H1 (cell line): ENCODE results near the gene TACC2. TPM values are rescaled to one million over a fixed set of nuclear protein-coding genes. Genes with fewer than 3 reads are reported as not detected.

Experiments
- CTCF ChIA-PET: fragments of 300-600 bp; sonication (Branson Sonifier 250); formaldehyde crosslinking; loops from one replicate; lab custom pipeline; 2021; ENCODE audit not compliant: partially characterized antibody; lab: Charles Lee
- POLR2A ChIA-PET: fragments of 300-600 bp; sonication (Branson Sonifier 250); formaldehyde crosslinking; loops from one replicate; lab custom pipeline; 2021; ENCODE audit warnings: inconsistent platforms; ENCODE audit not compliant: partially characterized antibody; lab: Charles Lee
- DNase-seq, 2 experiments: peaks; one replicate each; pipeline versions ENCODE4 v3.0.0 to v3.0.0-alpha.2; 2010 to 2022; ENCODE audit warnings: low spot score in 2 of 2, low read depth in 1 of 2, mixed read lengths in 1 of 2
- FAIRE-seq: peaks from 2 replicates; lab custom pipeline; 2011; peaks lifted over from hg19 to GRCh38; lab: Jason Lieb, UNC
- H2AFZ ChIP-seq: 2 replicates; pipeline ENCODE4 v1.8.1; 2012; ENCODE audit warnings: low read length, inconsistent platforms
- H2AK5ac ChIP-seq: 2 replicates; pipeline ENCODE4 v1.6.1; 2013; ENCODE audit warnings: low read depth, low read length
- H2BK120ac ChIP-seq: replicated peaks from 2 replicates; pipeline ENCODE3; 2013; ENCODE audit warnings: low read depth, low read length, inconsistent platforms
- H2BK12ac ChIP-seq: 2 replicates; pipeline ENCODE4 v1.6.1; 2013; ENCODE audit warnings: low read depth, low read length
- H2BK15ac ChIP-seq: 2 replicates; pipeline ENCODE4 v1.6.1; 2013; ENCODE audit warnings: low read length
- H2BK20ac ChIP-seq: 2 replicates; pipeline ENCODE4 v1.6.1; 2013; ENCODE audit warnings: low read length
- H2BK5ac ChIP-seq: 2 replicates; pipeline ENCODE4 v1.6.1; 2013; ENCODE audit warnings: low read depth, low read length
- H3K14ac ChIP-seq: 2 replicates; pipeline ENCODE4 v1.6.1; 2013; ENCODE audit warnings: inconsistent platforms; ENCODE audit not compliant: insufficient read length
- H3K18ac ChIP-seq: 2 replicates; pipeline ENCODE4 v1.6.1; 2013; ENCODE audit warnings: low read length; ENCODE audit errors: extremely low read depth
- H3K23ac ChIP-seq: 2 replicates; pipeline ENCODE4 v1.6.1; 2013; ENCODE audit warnings: inconsistent platforms; ENCODE audit not compliant: insufficient read length
- H3K23me2 ChIP-seq: 2 replicates; pipeline ENCODE4 v1.6.1; 2013; ENCODE audit warnings: low read depth, low read length
- H3K27ac ChIP-seq: 2 replicates; pipeline ENCODE4 v1.6.1; 2011; ENCODE audit warnings: low read depth, low read length, inconsistent platforms
- H3K27me3 ChIP-seq, 4 experiments: replicated peaks in 1 of 4; 1 replicate in 1 of 4; 2 replicates in 3 of 4; pipeline versions ENCODE4 v1.6.1 to v1.8.1; 2011 to 2013; ENCODE audit warnings: low read length in 3 of 4, mild to moderate bottlenecking in 3 of 4, inconsistent platforms in 2 of 4, mixed read lengths in 2 of 4, moderate library complexity in 1 of 4; ENCODE audit not compliant: control insufficient read depth in 3 of 4, insufficient read depth in 3 of 4; ENCODE audit errors: extremely low read depth in 1 of 4
- H3K36me3 ChIP-seq, 4 experiments: 2 replicates each; pipeline versions ENCODE4 v1.6.1 to v1.8.1; 2011 to 2013; ENCODE audit warnings: mild to moderate bottlenecking in 4 of 4, low read length in 3 of 4, moderate library complexity in 2 of 4, control low read depth in 1 of 4, inconsistent platforms in 1 of 4; ENCODE audit not compliant: insufficient read depth in 4 of 4, control insufficient read depth in 2 of 4
- H3K4ac ChIP-seq: replicated peaks from 2 replicates; pipeline ENCODE3; 2013; ENCODE audit warnings: low read length, low read depth, mixed read lengths, inconsistent platforms; ENCODE audit not compliant: insufficient read length
- H3K4me1 ChIP-seq, 4 experiments: replicated peaks in 1 of 4; 1 replicate in 1 of 4; 2 replicates in 3 of 4; pipeline versions ENCODE4 v1.6.1 to v1.8.1; 2011 to 2013; ENCODE audit warnings: low read length in 3 of 4, inconsistent platforms in 2 of 4, mixed read lengths in 1 of 4; ENCODE audit not compliant: insufficient read depth in 4 of 4, control insufficient read depth in 3 of 4
- H3K4me2 ChIP-seq, 2 experiments: 2 replicates each; pipeline versions ENCODE4 v1.6.1 to v1.8.1; 2011 to 2013; ENCODE audit warnings: low read depth in 2 of 2, low read length in 2 of 2, control low read depth in 1 of 2, inconsistent platforms in 1 of 2, mild to moderate bottlenecking in 1 of 2; ENCODE audit not compliant: insufficient read depth in 1 of 2
- H3K4me3 ChIP-seq, 4 experiments: fragments of 200-600, 300-600 bp in 1 of 4; sonication (generic), shearing (Covaris generic), sonication (Bioruptor Twin) in 1 of 4; 2 replicates each; pipeline versions ENCODE4 v1.5.1 to v1.8.1; 2011 to 2016; ENCODE audit warnings: low read length in 4 of 4, low read depth in 3 of 4, control low read depth in 2 of 4, inconsistent platforms in 2 of 4, mild to moderate bottlenecking in 2 of 4, mixed read lengths in 1 of 4, moderate library complexity in 1 of 4; ENCODE audit not compliant: insufficient read depth in 2 of 4; ENCODE audit errors: extremely low read depth in 1 of 4
- H3K56ac ChIP-seq: replicated peaks from 2 replicates; pipeline ENCODE3; 2013; ENCODE audit warnings: low read depth, mild to moderate bottlenecking, mixed read lengths, low read length, inconsistent platforms; ENCODE audit not compliant: insufficient read length
- H3K79me1 ChIP-seq: 2 replicates; pipeline ENCODE4 v1.6.1; 2013; ENCODE audit warnings: low read depth, low read length, control low read depth
- H3K79me2 ChIP-seq, 2 experiments: 2 replicates each; pipeline versions ENCODE4 v1.6.1 to v1.8.1; 2012 to 2013; ENCODE audit warnings: low read length in 2 of 2, mild to moderate bottlenecking in 2 of 2, inconsistent platforms in 1 of 2; ENCODE audit not compliant: insufficient read depth in 2 of 2, control insufficient read depth in 1 of 2
- H3K9ac ChIP-seq, 4 experiments: replicated peaks in 1 of 4; 1 replicate in 1 of 4; 2 replicates in 3 of 4; pipeline versions ENCODE4 v1.6.1 to v1.8.1; 2011 to 2013; ENCODE audit warnings: low read depth in 3 of 4, low read length in 3 of 4, control low read depth in 2 of 4, mild to moderate bottlenecking in 2 of 4, moderate library complexity in 2 of 4, inconsistent platforms in 1 of 4; ENCODE audit errors: extremely low read depth in 1 of 4
- H3K9me3 ChIP-seq, 2 experiments: 2 replicates each; pipeline versions ENCODE4 v1.6.1 to v1.8.1; 2012 to 2013; ENCODE audit warnings: mild to moderate bottlenecking in 2 of 2, moderate library complexity in 2 of 2, control low read depth in 1 of 2, inconsistent platforms in 1 of 2, low read depth in 1 of 2, low read length in 1 of 2, mixed read lengths in 1 of 2; ENCODE audit not compliant: insufficient read depth in 2 of 2
- H4K20me1 ChIP-seq, 2 experiments: replicated peaks in 1 of 2; 2 replicates each; pipeline versions ENCODE3 to v1.8.1; 2011 to 2013; ENCODE audit warnings: inconsistent platforms in 2 of 2, low read length in 2 of 2, mild to moderate bottlenecking in 1 of 2; ENCODE audit not compliant: insufficient read depth in 2 of 2, control insufficient read depth in 1 of 2
- H4K5ac ChIP-seq: 2 replicates; pipeline ENCODE4 v1.6.1; 2013; ENCODE audit warnings: low read length, low read depth, mixed read lengths, inconsistent platforms; ENCODE audit not compliant: insufficient read length
- H4K8ac ChIP-seq: 2 replicates; pipeline ENCODE4 v1.8.0; 2013; ENCODE audit warnings: mild to moderate bottlenecking, moderate library complexity, low read length, inconsistent platforms; ENCODE audit not compliant: insufficient read depth; ENCODE audit errors: extremely low read depth
- H4K91ac ChIP-seq: replicated peaks from 2 replicates; pipeline ENCODE3; 2013; ENCODE audit warnings: low read length, mixed read lengths, inconsistent platforms; ENCODE audit not compliant: insufficient read length
- ATF2 ChIP-seq: IDR thresholded peaks from 2 replicates; pipeline ENCODE4 v1.6.1; 2012; ENCODE audit warnings: low read length, inconsistent platforms
- CTCF ChIP-seq, 3 experiments: IDR thresholded peaks; 1 replicate in 2 of 3; 2 replicates in 1 of 3; pipeline versions ENCODE4 v1.5.1 to v1.6.1; 2011; ENCODE audit warnings: low read length in 3 of 3, mild to moderate bottlenecking in 3 of 3, inconsistent platforms in 2 of 3, low read depth in 1 of 3, moderate library complexity in 1 of 3; ENCODE audit not compliant: insufficient read depth in 1 of 3; ENCODE audit errors: control extremely low read depth in 1 of 3
- EGR1 ChIP-seq: IDR thresholded peaks from 2 replicates; pipeline ENCODE4 v1.6.1; 2011; ENCODE audit warnings: low read depth, low read length, borderline replicate concordance
- EZH2 ChIP-seq: fragments of 200-600 bp; sonication (generic); IDR thresholded peaks from 2 replicates; pipeline ENCODE4 v1.7.1; 2012; ENCODE audit warnings: low read depth, mild to moderate bottlenecking, moderate library complexity, low read length, inconsistent platforms; ENCODE audit not compliant: severe bottlenecking
- GABPA ChIP-seq: IDR thresholded peaks from 2 replicates; pipeline ENCODE4 v1.6.1; 2011; ENCODE audit warnings: mild to moderate bottlenecking, low read length, moderate library complexity, borderline replicate concordance; ENCODE audit not compliant: insufficient read depth
- JUND ChIP-seq: IDR thresholded peaks from 2 replicates; pipeline ENCODE4 v1.6.1; 2011; ENCODE audit warnings: mild to moderate bottlenecking, improper control_type of control experiment, low read length
- RFX5 ChIP-seq: IDR thresholded peaks from 2 replicates; pipeline ENCODE4 v1.6.1; 2011; ENCODE audit warnings: low read depth, low read length, improper control_type of control experiment, borderline replicate concordance
- SIX5 ChIP-seq: IDR thresholded peaks from 2 replicates; pipeline ENCODE4 v1.6.1; 2011; ENCODE audit warnings: mild to moderate bottlenecking, low read depth, low read length
- TAF1 ChIP-seq: IDR thresholded peaks from 2 replicates; pipeline ENCODE4 v1.6.1; 2011; ENCODE audit warnings: mild to moderate bottlenecking, low read depth, low read length
- TAF7 ChIP-seq: optimal IDR thresholded peaks from 2 replicates; pipeline ENCODE3; 2011; ENCODE audit warnings: low read depth, mild to moderate bottlenecking, inconsistent platforms, low read length, moderate library complexity, borderline replicate concordance
- TCF12 ChIP-seq: IDR thresholded peaks from 2 replicates; pipeline ENCODE4 v1.6.1; 2011; ENCODE audit warnings: low read depth, mild to moderate bottlenecking, low read length
- WGBS, 2 experiments: shearing (Covaris generic) in 1 of 2; methylation state at CpG; one replicate each; pipeline versions ENCODE4 v1.1.6 to v1.1.7; 2013 to 2015; ENCODE audit warnings: low lambda C conversion rate in 2 of 2, mixed read lengths in 2 of 2, inconsistent platforms in 1 of 2, low coverage in 1 of 2, missing lambda C conversion rate in 1 of 2; ENCODE audit not compliant: insufficient replicate concordance in 2 of 2, insufficient coverage in 1 of 2, insufficient read length in 1 of 2; ENCODE audit errors: extremely low coverage in 1 of 2, missing lambda C conversion rate in 1 of 2; 5-methylcytosine and 5-hydroxymethylcytosine counted together
- polyA plus RNA-seq, 7 experiments: library from polyadenylated mRNA; depleted of rRNA in 3 of 7; stranded (reverse) in 5 of 7; unstranded in 2 of 7; fragments of >200 nt in 5 of 7; fragments of 200-250 nt in 2 of 7; gene quantifications; 1 replicate in 5 of 7; 2 replicates in 1 of 7; 4 replicates in 1 of 7; pipeline versions ENCODE4 v1.2.1 to v1.2.3, GENCODE V29; 2011 to 2013; ENCODE audit warnings: missing spikeins in 2 of 7, mixed read lengths in 2 of 7
- total RNA-seq: library from RNA; stranded (reverse); fragmentation: NEBNext Ultra II Directional; extraction: Animal tissue kit (Norgen Biotek cat#: 25700); gene quantifications from 2 replicates; pipeline ENCODE4 v1.2.1, GENCODE V29; 2021

Gene TACC2
- total and polyA plus RNA-seq, 2 of the 8 experiments (the other 6 are each of a cell fraction or from before 2014, with no cell fraction given): 21.2 to 46.6 TPM

GRCh38 chr10:122030200-122030552 lies 41.2 kb downstream of the TACC2 start:
- no peak overlapping the region for H2AK5ac ChIP-seq
- H3K36me3 ChIP-seq: no peaks in the 10 kb centered on the region
- no peak overlapping the region for H4K91ac ChIP-seq
- ChIA-PET CTCF (no interaction called here), POLR2A (no interaction called here)
- no peak overlapping the region for H3K9ac ChIP-seq
- no peak overlapping the region for H3K23ac ChIP-seq
- no peak overlapping the region for H3K18ac ChIP-seq
- H3K23me2 ChIP-seq: no peaks in the 10 kb centered on the region
- H3K4me1 ChIP-seq: no peaks in the 10 kb centered on the region
- DNase-seq (no peak), FAIRE-seq (no peak)
- H2AFZ ChIP-seq: no peak overlapping the region
- 87% methylated on average over 7 of the region's 7 CpGs; no CpG with 5 or more reads in 1 of the 2 experiments for WGBS, 2 experiments
- no peaks in the 10 kb centered on the region for H4K20me1 ChIP-seq
- H3K79me2 ChIP-seq: no peaks in the 10 kb centered on the region
- no peak overlapping the region for H2BK20ac ChIP-seq
- no peaks in the 10 kb centered on the region for H3K27me3 ChIP-seq
- no peak overlapping the region for H3K14ac ChIP-seq
- H3K4me3 ChIP-seq: no peak overlapping the region
- H2BK15ac ChIP-seq: no peak overlapping the region
- H4K5ac ChIP-seq: no peak overlapping the region
- H2BK5ac ChIP-seq: no peak overlapping the region
- H4K8ac ChIP-seq: no peak overlapping the region
- H3K4ac ChIP-seq: no peak overlapping the region
- no peaks in the 10 kb centered on the region for H3K79me1 ChIP-seq
- H3K27ac ChIP-seq: no peak overlapping the region
- H2BK120ac ChIP-seq: no peak overlapping the region
- no peaks in the 10 kb centered on the region for H3K9me3 ChIP-seq
- H3K56ac ChIP-seq: no peak overlapping the region
- no peak overlapping the region for H3K4me2 ChIP-seq
- H2BK12ac ChIP-seq: no peak overlapping the region
- TF ChIP-seq CTCF (IDR thresholded peaks at IDR 0.05; ENCODE audit: control extremely low read depth in 1 of 3, insufficient read depth in 1 of 3, low read depth in 1 of 3, low read length in 3 of 3): no peak
- TF ChIP-seq TAF7: no peak
- no peak for TF ChIP-seq SIX5
- TF ChIP-seq EGR1: no peak
- TF ChIP-seq GABPA: no peak
- no peak for TF ChIP-seq EZH2
- no peak for TF ChIP-seq TCF12
- TF ChIP-seq RFX5: no peak
- no peak for TF ChIP-seq ATF2
- TF ChIP-seq TAF1: no peak
- no peak for TF ChIP-seq JUND
